Tibial nerve (tissue), 4 donors: ENCODE measurements around the gene ATP6AP1.

Source experiments
- EP300 ChIP-seq, 2 donors: sonication (generic); formaldehyde crosslinking; IDR thresholded peaks; one replicate each; pipeline ENCODE4 v1.6.1; 2017; ENCODE audit warnings: antibody characterized with exemption in 2 of 2, mild to moderate bottlenecking in 1 of 2
- POLR2A ChIP-seq, 2 donors: fragments of 450-650 bp; IDR thresholded peaks; one replicate each; pipeline ENCODE4 v1.6.1; 2017; ENCODE audit warnings: antibody characterized with exemption in 2 of 2, mild to moderate bottlenecking in 2 of 2, moderate library complexity in 2 of 2
- TF ChIP-seq, protein P1 (sequence below), 5 experiments: fragments of 200-600 bp in 3 of 5; fragments of 450-650 bp in 2 of 5; sonication (generic) in 3 of 5; IDR thresholded peaks; one replicate each; pipeline ENCODE4 v1.5.1; 2016 to 2019; ENCODE audit warnings: antibody characterized with exemption in 5 of 5, mild to moderate bottlenecking in 3 of 5, moderate library complexity in 2 of 5

DNA sequence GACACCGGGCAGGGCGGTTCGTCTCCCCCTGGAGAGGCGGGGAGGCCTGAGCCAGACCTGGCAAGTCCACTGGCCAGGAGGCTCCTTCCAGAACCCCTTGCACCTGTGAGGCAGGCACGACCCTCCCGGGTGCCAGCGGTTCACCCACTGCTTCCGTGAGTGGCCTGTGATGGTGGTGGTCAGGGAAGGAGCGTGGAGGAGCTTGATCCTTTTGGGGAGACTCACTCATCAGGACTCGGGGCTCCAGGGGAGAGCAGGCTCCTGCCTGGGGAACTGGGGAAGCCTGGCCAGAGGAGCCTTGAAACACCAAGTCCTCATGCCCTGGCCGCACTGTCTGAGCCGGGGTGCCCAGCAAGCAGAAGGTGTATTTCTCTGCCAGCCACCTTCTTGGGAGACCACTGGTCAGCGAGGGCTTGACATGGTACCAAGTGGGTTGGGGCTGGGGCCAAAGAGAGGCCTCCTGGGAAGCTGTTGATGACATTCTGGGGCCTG, 16.3 kb downstream of the ATP6AP1 start:
- TF ChIP-seq, protein P1, sequence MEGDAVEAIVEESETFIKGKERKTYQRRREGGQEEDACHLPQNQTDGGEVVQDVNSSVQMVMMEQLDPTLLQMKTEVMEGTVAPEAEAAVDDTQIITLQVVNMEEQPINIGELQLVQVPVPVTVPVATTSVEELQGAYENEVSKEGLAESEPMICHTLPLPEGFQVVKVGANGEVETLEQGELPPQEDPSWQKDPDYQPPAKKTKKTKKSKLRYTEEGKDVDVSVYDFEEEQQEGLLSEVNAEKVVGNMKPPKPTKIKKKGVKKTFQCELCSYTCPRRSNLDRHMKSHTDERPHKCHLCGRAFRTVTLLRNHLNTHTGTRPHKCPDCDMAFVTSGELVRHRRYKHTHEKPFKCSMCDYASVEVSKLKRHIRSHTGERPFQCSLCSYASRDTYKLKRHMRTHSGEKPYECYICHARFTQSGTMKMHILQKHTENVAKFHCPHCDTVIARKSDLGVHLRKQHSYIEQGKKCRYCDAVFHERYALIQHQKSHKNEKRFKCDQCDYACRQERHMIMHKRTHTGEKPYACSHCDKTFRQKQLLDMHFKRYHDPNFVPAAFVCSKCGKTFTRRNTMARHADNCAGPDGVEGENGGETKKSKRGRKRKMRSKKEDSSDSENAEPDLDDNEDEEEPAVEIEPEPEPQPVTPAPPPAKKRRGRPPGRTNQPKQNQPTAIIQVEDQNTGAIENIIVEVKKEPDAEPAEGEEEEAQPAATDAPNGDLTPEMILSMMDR (IDR thresholded peaks at IDR 0.05), result no peak
- TF ChIP-seq POLR2A (IDR thresholded peaks at IDR 0.05) (no peak), EP300 (IDR thresholded peaks at IDR 0.05) (no peak)
